ENCODE results near the gene ACSL1. TPM values are rescaled to one million over a fixed set of nuclear protein-coding genes. Genes with fewer than 3 reads are reported as not detected.
"Not testable (repeated sequence)": the region's sequence is repeated elsewhere in the genome, so short reads cannot be mapped to it uniquely, and the experiment has no call there.

Gene ACSL1
- total and polyA plus RNA-seq, 12 donors: 127 to 526 (median 239) TPM

- intact Hi-C loops (cut with DNase I): loop anchor here in 8 of 10 donors (2.0 to 10.0 kb wide), 11 partner anchors 71 to 349 kb away; partner anchors contain the start of genes ACSL1 (in 2 of the 8), CASP3 (in 1 of the 8) and PRIMPOL (in 1 of the 8)
- DNase-seq (peak; percentile 45 to 83), ATAC-seq (peak; percentile 60 to 88 (median 80))
- H3K27ac ChIP-seq: peak overlapping the region; percentile 67 to 89 (median 82)
- H3K36me3 ChIP-seq: no peaks in the 10 kb centered on the region
- H3K9me3 ChIP-seq: peaks cover 0 to under 1% (median 0%) of the 10 kb centered on the region in 11 donors
- 5 to 7% methylated on average over 10 of the region's 10 CpGs for WGBS, 2 donors
- peak overlapping the region in 6 of 10 donors; percentile 1 to 20 (median 6) for H3K4me3 ChIP-seq
- no peaks in the 10 kb centered on the region for H3K27me3 ChIP-seq
- TF ChIP-seq CTCF (IDR thresholded peaks at IDR 0.05): peak; percentile 52 to 87 (median 81)
- peaks cover 13 to 54% (median 40%) of the 10 kb centered on the region in 9 donors for H3K4me1 ChIP-seq
Measured at GRCh38 chr4:184745831-184746795, 79.7 kb downstream of the ACSL1 start.

- Histone ChIP-seq H3K27ac (no peak overlapping the region), H3K36me3 (no peaks in the 10 kb centered on the region), H3K4me3 (no peak overlapping the region), H3K27me3 (no peaks in the 10 kb centered on the region), H3K4me1 (peaks cover 11 to 40% (median 34%) of the 10 kb centered on the region in 9 donors), H3K9me3 (peaks cover 0 to 6% (median 0%) of the 10 kb centered on the region in 11 donors)
- WGBS, 2 donors: 88 to 93% methylated on average over 10 of the region's 10 CpGs
- no peak for ATAC-seq
- DNase-seq: no peak
- no peak for TF ChIP-seq CTCF (IDR thresholded peaks at IDR 0.05)
- intact Hi-C loops (cut with DNase I): loop anchor here in 3 of 10 donors (2.0 to 10.0 kb wide), 4 partner anchors 161 to 351 kb away; no protein-coding TSS in a partner anchor
Measured at GRCh38 chr4:184744236-184744635, 81.5 kb downstream of the ACSL1 start.

- no peak overlapping the region for H3K27ac ChIP-seq
- ATAC-seq (no peak), DNase-seq (no peak)
- H3K36me3 ChIP-seq: no peaks in the 10 kb centered on the region
- H3K9me3 ChIP-seq: peaks cover 0 to 6% (median 0%) of the 10 kb centered on the region in 11 donors
- intact Hi-C loops (cut with DNase I): loop anchor here in 3 of 10 donors (2.0 to 10.0 kb wide), 4 partner anchors 161 to 351 kb away; no protein-coding TSS in a partner anchor
- TF ChIP-seq CTCF (IDR thresholded peaks at IDR 0.05): no peak
- no peak overlapping the region for H3K4me3 ChIP-seq
- peaks cover 10 to 34% (median 28%) of the 10 kb centered on the region in 9 donors for H3K4me1 ChIP-seq
- no peaks in the 10 kb centered on the region for H3K27me3 ChIP-seq
- 91 to 93% methylated on average over 4 of the region's 4 CpGs for WGBS, 2 donors
Measured at GRCh38 chr4:184743650-184744049, 82.1 kb downstream of the ACSL1 start.

- not testable (repeated sequence) for ATAC-seq
- intact Hi-C loops (cut with DNase I): loop anchor here in 2 of 10 donors (10.0 kb wide), 2 partner anchors 163 to 353 kb away; no protein-coding TSS in a partner anchor
Measured at GRCh38 chr4:184741651-184742050, 84.1 kb downstream of the ACSL1 start.

More at GRCh38 chr4:184741651-184742050, 84.1 kb downstream of the ACSL1 start:
- H3K27me3 ChIP-seq, H3K9me3 ChIP-seq, H3K4me3 ChIP-seq, H3K36me3 ChIP-seq, H3K27ac ChIP-seq, DNase-seq: not testable (repeated sequence)
- peaks cover 0 to 14% (median 11%) of the 10 kb centered on the region in 9 donors for H3K4me1 ChIP-seq
- WGBS, 2 donors: 52 to 78% methylated on average over 1 of the region's 1 CpG

All from heart right ventricle (tissue), 16 donors.